OCI-LY3 (cell line): ENCODE results near the gene ADARB1.

ENCODE experiments used
- EZH2phosphoT487 ChIP-seq: fragments of 200-600 bp; shearing (Covaris generic); IDR thresholded peaks from 2 replicates; pipeline ENCODE4 v1.6.1; 2018; ENCODE audit warnings: antibody characterized with exemption, mixed run types, low read depth
- TF ChIP-seq, protein P1 (sequence below): fragments of 200-600, 300-600 bp; sonication (generic); IDR thresholded peaks from 2 replicates; pipeline ENCODE4 v1.5.1; 2014; ENCODE audit warnings: antibody characterized with exemption, low read length, low read depth

DNA sequence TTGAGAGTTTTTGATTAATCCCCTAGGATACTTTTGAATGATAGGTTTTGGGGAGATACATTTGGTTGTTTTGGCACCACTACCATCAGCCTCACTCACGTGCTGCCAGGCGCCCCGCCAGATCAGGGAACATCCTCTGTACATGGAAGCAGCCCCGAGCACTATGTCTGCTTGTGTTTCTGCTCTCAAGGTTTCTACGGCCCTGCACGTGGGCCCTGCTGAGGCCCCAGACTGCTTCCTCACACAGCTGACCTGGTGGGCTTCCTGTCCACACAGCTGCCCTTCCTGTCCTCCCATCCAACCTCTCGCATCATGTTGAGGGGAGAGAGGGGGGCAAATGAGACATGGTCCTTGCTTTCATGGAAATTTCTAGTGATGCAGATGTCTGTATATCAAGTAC is 20.0 kb downstream of the ADARB1 start:
- TF ChIP-seq, protein P1, sequence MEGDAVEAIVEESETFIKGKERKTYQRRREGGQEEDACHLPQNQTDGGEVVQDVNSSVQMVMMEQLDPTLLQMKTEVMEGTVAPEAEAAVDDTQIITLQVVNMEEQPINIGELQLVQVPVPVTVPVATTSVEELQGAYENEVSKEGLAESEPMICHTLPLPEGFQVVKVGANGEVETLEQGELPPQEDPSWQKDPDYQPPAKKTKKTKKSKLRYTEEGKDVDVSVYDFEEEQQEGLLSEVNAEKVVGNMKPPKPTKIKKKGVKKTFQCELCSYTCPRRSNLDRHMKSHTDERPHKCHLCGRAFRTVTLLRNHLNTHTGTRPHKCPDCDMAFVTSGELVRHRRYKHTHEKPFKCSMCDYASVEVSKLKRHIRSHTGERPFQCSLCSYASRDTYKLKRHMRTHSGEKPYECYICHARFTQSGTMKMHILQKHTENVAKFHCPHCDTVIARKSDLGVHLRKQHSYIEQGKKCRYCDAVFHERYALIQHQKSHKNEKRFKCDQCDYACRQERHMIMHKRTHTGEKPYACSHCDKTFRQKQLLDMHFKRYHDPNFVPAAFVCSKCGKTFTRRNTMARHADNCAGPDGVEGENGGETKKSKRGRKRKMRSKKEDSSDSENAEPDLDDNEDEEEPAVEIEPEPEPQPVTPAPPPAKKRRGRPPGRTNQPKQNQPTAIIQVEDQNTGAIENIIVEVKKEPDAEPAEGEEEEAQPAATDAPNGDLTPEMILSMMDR = no peak
- TF ChIP-seq EZH2phosphoT487 = no peak
